ENCODE measurements around the gene PSMD9. TPM values are rescaled to one million over a fixed set of nuclear protein-coding genes. Genes with fewer than 3 reads are reported as not detected.

PSMD9 gene
- total RNA-seq, 2 donors from 2014 or later: 68.2 to 73.3 TPM

GRCh38 chr12:121955258-121956237, 67.0 kb downstream of the PSMD9 start:
- 86% methylated on average over 13 of the region's 13 CpGs for WGBS
- H3K4me1 ChIP-seq (replicated peaks): no peaks in the 10 kb centered on the region
- H3K9me3 ChIP-seq: no peaks in the 10 kb centered on the region
- peak in 2 of 4 experiments; percentile 31 to 55 for TF ChIP-seq CTCF (IDR thresholded peaks at IDR 0.05)
- no peak for TF ChIP-seq POLR2AphosphoS5 (IDR thresholded peaks at IDR 0.05)
- H3K36me3 ChIP-seq: no peaks in the 10 kb centered on the region
- no peaks in the 10 kb centered on the region for H3K27me3 ChIP-seq (replicated peaks; ENCODE audit: insufficient read depth)
- intact Hi-C loops (cut with DNase I): no loop called here
- no peak for DNase-seq (ENCODE audit: low spot score)
- H3K27ac ChIP-seq: no peak overlapping the region
- H3K4me3 ChIP-seq: no peak overlapping the region

- peaks cover 4% of the 10 kb centered on the region for H3K27me3 ChIP-seq (replicated peaks; ENCODE audit: insufficient read depth)
- H3K9me3 ChIP-seq: no peaks in the 10 kb centered on the region
- no peak overlapping the region for H3K4me3 ChIP-seq
- WGBS: 59% methylated on average over 6 of the region's 6 CpGs
- no peaks in the 10 kb centered on the region for H3K36me3 ChIP-seq
- H3K27ac ChIP-seq: no peak overlapping the region
- no peak for DNase-seq (ENCODE audit: low spot score)
- intact Hi-C loops (cut with DNase I): no loop called here
- H3K4me1 ChIP-seq (replicated peaks): no peaks in the 10 kb centered on the region
- TF ChIP-seq POLR2AphosphoS5 (IDR thresholded peaks at IDR 0.05): no peak
- TF ChIP-seq POLR2A (IDR thresholded peaks at IDR 0.05): no peak
- no peak for TF ChIP-seq CTCF (IDR thresholded peaks at IDR 0.05)
Measured at GRCh38 chr12:121957861-121958515, 69.4 kb downstream of the PSMD9 start.

GRCh38 chr12:121958541-121959240, 70.1 kb downstream of the PSMD9 start:
- Histone ChIP-seq H3K27ac (no peak overlapping the region), H3K27me3 (replicated peaks; ENCODE audit: insufficient read depth) (peaks cover 7% of the 10 kb centered on the region), H3K36me3 (no peaks in the 10 kb centered on the region), H3K4me1 (replicated peaks) (no peaks in the 10 kb centered on the region), H3K4me3 (no peak overlapping the region), H3K9me3 (no peaks in the 10 kb centered on the region)
- TF ChIP-seq POLR2A (IDR thresholded peaks at IDR 0.05) (no peak), POLR2AphosphoS5 (IDR thresholded peaks at IDR 0.05) (no peak), CTCF (IDR thresholded peaks at IDR 0.05) (no peak)
- intact Hi-C loops (cut with DNase I): no loop called here
- 53% methylated on average over 21 of the region's 21 CpGs for WGBS
- DNase-seq (ENCODE audit: low spot score): no peak

- 95% methylated on average over 7 of the region's 7 CpGs for WGBS
- no peak for DNase-seq (ENCODE audit: low spot score)
- intact Hi-C loops (cut with DNase I): loop anchor here (5.0 kb wide), 1 partner anchor 62 kb away; the partner anchor contains the start of gene BCL7A
- TF ChIP-seq POLR2AphosphoS5 (IDR thresholded peaks at IDR 0.05) (no peak), CTCF (IDR thresholded peaks at IDR 0.05) (no peak), POLR2A (IDR thresholded peaks at IDR 0.05) (no peak)
- H3K36me3 ChIP-seq: no peaks in the 10 kb centered on the region
- H3K4me1 ChIP-seq (replicated peaks): no peaks in the 10 kb centered on the region
- H3K27me3 ChIP-seq (replicated peaks; ENCODE audit: insufficient read depth): peaks cover 7% of the 10 kb centered on the region
- H3K9me3 ChIP-seq: no peaks in the 10 kb centered on the region
- H3K27ac ChIP-seq: no peak overlapping the region
- H3K4me3 ChIP-seq: no peak overlapping the region
Measured at GRCh38 chr12:121960541-121960940, 72.0 kb downstream of the PSMD9 start.
